GM21381 (cell line): ENCODE data around the gene CRTAC1.

ENCODE experiments used
- ATAC-seq: cut with Tn5 transposase; IDR thresholded peaks from one replicate; pipeline ENCODE4 v1.9.1; 2021; ENCODE audit warnings: mild to moderate bottlenecking, moderate library complexity; ENCODE audit not compliant: unreplicated experiment

CRTAC1 gene

GRCh38 chr10:98029149-98030092 is 1.0 kb downstream of the CRTAC1 start:
- no peak for ATAC-seq

- ATAC-seq: no peak
These were observed 2.2 kb downstream of the CRTAC1 start for GRCh38 chr10:98028168-98028770.

- ATAC-seq: no peak
These were observed 7.4 kb downstream of the CRTAC1 start for GRCh38 chr10:98023024-98023423.

- ATAC-seq: no peak
These were observed 9.6 kb downstream of the CRTAC1 start for GRCh38 chr10:98020784-98021183.

GRCh38 chr10:98020254-98020653 is 10.2 kb downstream of the CRTAC1 start:
- ATAC-seq: no peak

GRCh38 chr10:98019784-98020183 is 10.6 kb downstream of the CRTAC1 start:
- ATAC-seq: no peak

- no peak for ATAC-seq
These were observed 13.5 kb downstream of the CRTAC1 start for GRCh38 chr10:98016772-98017475.

- no peak for ATAC-seq
These were observed 16.6 kb downstream of the CRTAC1 start for GRCh38 chr10:98013776-98014175.

- no peak for ATAC-seq
These were observed 17.3 kb downstream of the CRTAC1 start for GRCh38 chr10:98013122-98013521.

- no peak for ATAC-seq
These were observed 17.8 kb downstream of the CRTAC1 start for GRCh38 chr10:98012644-98013043.

- ATAC-seq: no peak
These were observed 19.3 kb downstream of the CRTAC1 start for GRCh38 chr10:98010939-98011685.

- no peak for ATAC-seq
These were observed 24.2 kb downstream of the CRTAC1 start for GRCh38 chr10:98006266-98006665.

- no peak for ATAC-seq
These were observed 28.7 kb downstream of the CRTAC1 start for GRCh38 chr10:98001736-98002135.

GRCh38 chr10:98000346-98000745 is 30.1 kb downstream of the CRTAC1 start:
- no peak for ATAC-seq

GRCh38 chr10:97999923-98000248 is 30.5 kb downstream of the CRTAC1 start:
- ATAC-seq: no peak

GRCh38 chr10:97999066-97999922 is 31.1 kb downstream of the CRTAC1 start:
- no peak for ATAC-seq

- ATAC-seq: no peak
These were observed 38.5 kb downstream of the CRTAC1 start for GRCh38 chr10:97991871-97992270.

GRCh38 chr10:97981816-97982215 is 48.6 kb downstream of the CRTAC1 start:
- ATAC-seq: no peak

- no peak for ATAC-seq
These were observed 52.7 kb downstream of the CRTAC1 start for GRCh38 chr10:97977673-97978072.

GRCh38 chr10:97975598-97975997 is 54.8 kb downstream of the CRTAC1 start:
- no peak for ATAC-seq
